HG03558 (cell line): Measurements from ENCODE around the gene KRT81.

Source experiments
- ATAC-seq: cut with Tn5 transposase; IDR thresholded peaks from one replicate; pipeline ENCODE4 v1.9.1; 2021; ENCODE audit warnings: moderate number of reproducible peaks; ENCODE audit not compliant: unreplicated experiment; ENCODE audit errors: extremely low read depth

The KRT81 gene

GRCh38 chr12:52291267-52291935 lies at the start of gene KRT81:
KRT81 (minus strand) TSS chr12:52291534; CDS start chr12:52291465, 69 bp downstream.
- ATAC-seq, result no peak

GRCh38 chr12:52338241-52338960 lies 47.1 kb upstream of the KRT81 start:
- ATAC-seq, result no peak

- ATAC-seq, result no peak
Observed at GRCh38 chr12:52337054-52337453, 45.7 kb upstream of the KRT81 start.

GRCh38 chr12:52336641-52337040 lies 45.3 kb upstream of the KRT81 start:
- no peak for ATAC-seq

- no peak for ATAC-seq
Observed at GRCh38 chr12:52335598-52336262, 44.4 kb upstream of the KRT81 start.

- no peak for ATAC-seq
Observed at GRCh38 chr12:52334185-52334584, 42.9 kb upstream of the KRT81 start.

- no peak for ATAC-seq
Observed at GRCh38 chr12:52333321-52333720, 42.0 kb upstream of the KRT81 start.

- no peak for ATAC-seq
Observed at GRCh38 chr12:52332381-52332780, 41.0 kb upstream of the KRT81 start.

- ATAC-seq, result no peak
Observed at GRCh38 chr12:52331833-52332232, 40.5 kb upstream of the KRT81 start.

- no peak for ATAC-seq
Observed at GRCh38 chr12:52331039-52331438, 39.7 kb upstream of the KRT81 start.

- ATAC-seq, result no peak
Observed at GRCh38 chr12:52327830-52328500, 36.6 kb upstream of the KRT81 start.

GRCh38 chr12:52327052-52327829 lies 35.9 kb upstream of the KRT81 start:
- ATAC-seq, result peak; percentile 87

- no peak for ATAC-seq
Observed at GRCh38 chr12:52324153-52324444, 32.8 kb upstream of the KRT81 start.

GRCh38 chr12:52323416-52324152 lies 32.2 kb upstream of the KRT81 start:
- ATAC-seq, result no peak

GRCh38 chr12:52323001-52323400 lies 31.7 kb upstream of the KRT81 start:
- no peak for ATAC-seq

GRCh38 chr12:52322069-52322468 lies 30.7 kb upstream of the KRT81 start:
- ATAC-seq, result no peak

- ATAC-seq, result no peak
Observed at GRCh38 chr12:52321418-52321817, 30.1 kb upstream of the KRT81 start.

- no peak for ATAC-seq
Observed at GRCh38 chr12:52320784-52321400, 29.6 kb upstream of the KRT81 start, which contains the start of gene KRT83. KRT83 (minus strand) TSS chr12:52321398; CDS start chr12:52321335, 63 bp downstream.

GRCh38 chr12:52319097-52319496 lies 27.8 kb upstream of the KRT81 start:
- ATAC-seq, result no peak
